Mucosa of descending colon (tissue), 3 donors: ENCODE data around the gene SLX9. TPM values are rescaled to one million over a fixed set of nuclear protein-coding genes. Genes with fewer than 3 reads are reported as not detected.

Experiments used
- ATAC-seq: fragments of 200-7000 bp; cut with Tn5 transposase; one replicate; pipeline ENCODE4 v1.9.1; 2020; ENCODE audit warnings: mild to moderate bottlenecking, moderate library complexity
- DNase-seq, 3 donors: peaks; one replicate each; pipeline ENCODE4 v3.0.0-alpha.2; 2020
- H3K36me3 ChIP-seq: fragments of 200-600 bp; one replicate; pipeline ENCODE4 v1.8.0; 2021; ENCODE audit warnings: low read depth, mild to moderate bottlenecking
- H3K4me1 ChIP-seq: fragments of 200-600 bp; one replicate; pipeline ENCODE4 v1.8.0; 2021; ENCODE audit warnings: low read depth, mild to moderate bottlenecking
- H3K4me3 ChIP-seq: fragments of 200-600 bp; one replicate; pipeline ENCODE4 v1.8.0; 2021; ENCODE audit warnings: mild to moderate bottlenecking
- H3K9me3 ChIP-seq: fragments of 200-600 bp; one replicate; pipeline ENCODE4 v1.8.0; 2021; ENCODE audit warnings: mild to moderate bottlenecking
- CTCF ChIP-seq: fragments of 200-600 bp; IDR thresholded peaks from one replicate; pipeline ENCODE4 v1.8.0; 2022; ENCODE audit warnings: antibody characterized with exemption, mild to moderate bottlenecking
- intact Hi-C, 2 donors: fragments of 100-400 bp; cut with DNase I in 1 of 2; cut with micrococcal nuclease in 1 of 2; formaldehyde crosslinking; loops; one replicate each; pipeline versions ENCODE4 v1.11.0 to v1.11.1; 2022; cut with DNase I, micrococcal nuclease
- total RNA-seq, 3 donors: library from RNA; stranded (reverse); fragmentation: NEBNext Ultra II Directional in 2 of 3; extraction: Animal tissue kit (Norgen Biotek cat#: 25700) in 2 of 3; gene quantifications; one replicate each; pipeline versions ENCODE4 v1.2.1 to v1.2.4, GENCODE V29; 2021 to 2023
- donor health status: DM: no; HTN: no; CAD: no; lungs with moderate emphysema.
- donor health status: DM: no; HTN: no; CAD: no.
- donor health status: DM: no; HTN: yes; CAD: no.

The SLX9 gene
- total RNA-seq, 3 donors from 2014 or later = 19.8 to 42.2 (median 20.9) TPM

GRCh38 chr21:44903689-44904088 is 36.1 kb upstream of the SLX9 start:
- ATAC-seq = no peak
- intact Hi-C loops = no loop called here
- peak in 1 of 3 donors; percentile 48 for DNase-seq
- Histone ChIP-seq H3K4me1 (no peaks in the 10 kb centered on the region), H3K36me3 (no peaks in the 10 kb centered on the region), H3K4me3 (no peak overlapping the region), H3K9me3 (no peaks in the 10 kb centered on the region)
- TF ChIP-seq CTCF = no peak

DNA sequence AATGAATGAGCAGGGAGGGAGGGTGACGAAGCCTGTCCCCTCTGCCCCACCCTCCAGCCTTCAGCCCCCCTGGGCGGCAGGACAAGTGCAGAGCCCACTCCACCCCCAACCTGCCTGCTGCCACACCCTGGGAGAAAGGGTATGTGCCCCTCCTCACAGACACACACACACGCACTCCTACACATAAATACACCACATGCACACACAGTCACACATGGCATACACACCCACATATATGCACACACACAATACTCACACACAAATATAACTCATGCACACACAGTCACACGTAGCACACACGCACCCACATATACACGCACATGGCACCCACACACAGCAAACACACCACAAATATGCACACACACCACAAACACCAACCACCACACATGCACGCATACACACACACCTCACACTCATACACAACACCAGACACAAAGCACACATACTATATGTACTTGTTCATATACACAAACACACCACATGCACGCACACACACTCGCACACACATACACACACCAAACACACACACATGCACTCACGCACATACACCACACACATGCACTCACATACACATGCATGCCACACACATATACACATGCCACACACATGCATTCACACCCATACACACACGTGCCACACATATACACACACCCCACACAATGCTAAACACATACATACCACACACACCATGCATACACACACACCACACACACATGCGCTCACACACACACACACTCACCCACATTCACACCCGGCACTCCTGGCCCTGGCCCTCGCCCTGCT is 35.5 kb upstream of the SLX9 start:
- no peak for TF ChIP-seq CTCF
- H3K36me3 ChIP-seq = no peaks in the 10 kb centered on the region
- intact Hi-C loops = no loop called here
- no peak overlapping the region for H3K4me3 ChIP-seq
- no peaks in the 10 kb centered on the region for H3K4me1 ChIP-seq
- H3K9me3 ChIP-seq = no peaks in the 10 kb centered on the region
- DNase-seq (peak in 1 of 3 donors; percentile 9), ATAC-seq (no peak)

DNA sequence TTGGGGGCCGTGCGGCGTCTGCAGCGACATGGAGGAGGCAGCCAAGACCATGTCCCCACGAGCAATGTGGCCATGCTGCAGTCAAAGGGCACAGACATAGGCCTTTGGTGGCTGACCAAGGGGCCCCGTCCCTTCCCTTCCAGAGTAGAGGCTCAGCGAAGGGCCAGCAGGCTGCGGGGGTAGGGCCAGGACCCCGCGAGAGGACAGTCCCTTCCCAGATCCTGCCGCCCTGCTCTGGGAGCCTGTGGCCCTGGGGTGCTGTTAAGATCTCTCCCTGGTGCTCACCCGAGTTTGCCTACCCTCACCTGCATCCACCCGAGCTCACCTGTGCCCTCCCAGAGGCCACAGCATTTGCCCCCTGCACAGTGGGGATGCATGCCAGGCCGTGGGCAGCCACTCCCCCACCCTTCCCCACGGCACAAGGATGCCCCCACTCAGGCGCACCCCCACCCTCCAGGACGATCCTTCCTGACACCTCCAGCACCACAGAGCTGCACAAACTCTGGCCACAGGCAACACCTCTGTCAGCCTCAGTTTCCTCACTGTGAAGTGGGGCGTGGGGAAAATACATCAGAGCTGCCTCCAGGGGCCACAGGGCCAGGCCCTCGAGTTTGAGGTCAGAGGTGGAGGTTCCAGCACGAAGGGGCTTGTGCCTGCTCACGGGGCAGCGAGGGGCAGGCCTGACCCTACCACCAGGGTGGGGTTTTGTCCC is 34.7 kb upstream of the SLX9 start:
- no peaks in the 10 kb centered on the region for H3K4me1 ChIP-seq
- no peak for ATAC-seq

DNA sequence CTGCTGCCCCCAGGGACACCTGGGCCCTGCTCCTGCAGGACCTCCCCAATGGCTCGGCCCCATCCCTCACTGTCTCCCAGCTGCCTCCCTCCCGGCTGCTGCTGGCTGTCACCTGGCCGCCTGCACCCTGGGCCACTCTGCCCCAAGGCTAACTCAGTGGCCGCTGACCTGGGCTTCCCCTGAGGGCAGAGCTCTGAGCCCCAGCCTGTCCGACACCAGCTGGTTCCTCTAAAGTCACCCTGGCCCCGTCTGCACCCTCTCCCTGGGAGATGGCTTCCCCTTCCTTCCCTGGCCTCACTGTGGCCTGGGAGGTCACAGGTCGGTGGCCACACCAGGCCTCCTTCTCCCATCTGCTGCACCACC is 34.1 kb upstream of the SLX9 start:
- no peaks in the 10 kb centered on the region for H3K36me3 ChIP-seq
- ATAC-seq (peak; percentile 8), DNase-seq (no peak)
- intact Hi-C loops = no loop called here
- no peak for TF ChIP-seq CTCF
- H3K4me3 ChIP-seq = no peak overlapping the region
- no peaks in the 10 kb centered on the region for H3K4me1 ChIP-seq
- H3K9me3 ChIP-seq = no peaks in the 10 kb centered on the region

More for the DNA sequence above, 34.7 kb upstream of the SLX9 start:
- no peaks in the 10 kb centered on the region for H3K9me3 ChIP-seq
- intact Hi-C loops = no loop called here
- DNase-seq = peak in 1 of 3 donors; percentile 29
- H3K36me3 ChIP-seq = no peaks in the 10 kb centered on the region
- TF ChIP-seq CTCF = no peak
- no peak overlapping the region for H3K4me3 ChIP-seq

GRCh38 chr21:44907225-44907965 is 32.4 kb upstream of the SLX9 start:
- ATAC-seq = no peak

More at GRCh38 chr21:44907225-44907965, 32.4 kb upstream of the SLX9 start:
- Histone ChIP-seq H3K4me1 (peaks cover 10% of the 10 kb centered on the region), H3K9me3 (no peaks in the 10 kb centered on the region), H3K4me3 (no peak overlapping the region), H3K36me3 (no peaks in the 10 kb centered on the region)
- TF ChIP-seq CTCF = no peak
- intact Hi-C loops = no loop called here
- no peak for DNase-seq
